NCI-H526 treated with DMSO at 0.1 percent for 48 hours (cell line): Measurements from ENCODE around the gene SLC30A5.
"Not testable (repeated sequence)": the region's sequence is repeated elsewhere in the genome, so short reads cannot be mapped to it uniquely, and the experiment has no call there.

Experiments used
- DNase-seq: peaks from one replicate; lab custom pipeline; 2025; lab: John Stamatoyannopoulos, UW

SLC30A5 gene

DNA sequence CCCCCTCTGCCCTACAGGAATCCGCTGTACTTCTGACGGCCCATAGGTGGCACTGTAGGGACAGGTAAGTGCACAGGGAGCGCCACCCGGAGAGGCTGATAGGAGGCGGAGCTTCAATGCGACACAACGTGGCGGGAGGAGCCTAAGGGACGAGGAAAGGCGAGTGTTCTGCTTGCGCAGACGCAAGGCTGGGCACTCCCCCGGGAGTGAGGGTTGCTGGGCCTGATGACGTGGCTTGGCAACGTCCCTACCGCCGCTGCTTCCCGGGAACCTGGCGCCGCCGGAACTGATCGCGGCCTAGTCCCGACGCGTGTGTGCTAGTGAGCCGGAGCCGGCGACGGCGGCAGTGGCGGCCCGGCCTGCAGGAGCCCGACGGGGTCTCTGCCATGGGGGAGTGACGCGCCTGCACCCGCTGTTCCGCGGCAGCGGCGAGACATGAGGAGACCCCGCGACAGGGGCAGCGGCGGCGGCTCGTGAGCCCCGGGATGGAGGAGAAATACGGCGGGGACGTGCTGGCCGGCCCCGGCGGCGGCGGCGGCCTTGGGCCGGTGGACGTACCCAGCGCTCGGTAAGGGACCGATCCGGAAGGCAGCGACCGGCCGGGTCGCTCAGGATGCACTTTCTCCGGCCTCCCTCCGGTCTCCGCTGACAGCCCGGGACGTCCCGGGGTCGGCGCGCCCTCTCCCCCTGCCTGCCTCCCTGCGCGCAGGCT lies at the start of gene SLC30A5:
Gene SLC30A5 (plus strand): TSS at position 244 of the 712 bp plus-strand sequence. CDS start 242 bp downstream, at position 486.
- peak; percentile 93 for DNase-seq

DNA sequence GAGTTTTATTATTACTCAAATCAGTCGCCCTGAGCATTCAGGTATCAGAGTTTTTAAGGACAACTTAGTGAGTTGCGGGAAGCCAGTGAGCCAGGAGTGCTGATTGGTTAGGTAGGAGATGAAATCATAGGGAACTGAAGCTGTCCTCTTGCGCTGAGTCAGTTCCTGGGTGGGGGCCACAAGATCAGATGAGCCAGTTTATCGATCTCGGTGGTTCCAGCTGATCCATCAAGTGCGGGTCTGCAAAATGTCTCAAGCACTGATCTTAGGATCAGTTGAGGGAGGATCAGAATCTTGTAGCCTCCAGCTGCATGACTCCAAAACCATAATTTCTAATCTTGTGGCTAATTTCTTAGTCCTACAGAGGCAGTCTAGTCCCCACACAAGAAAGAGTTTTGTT lies 48.6 kb upstream of the SLC30A5 start:
- not testable (repeated sequence) for DNase-seq

DNA sequence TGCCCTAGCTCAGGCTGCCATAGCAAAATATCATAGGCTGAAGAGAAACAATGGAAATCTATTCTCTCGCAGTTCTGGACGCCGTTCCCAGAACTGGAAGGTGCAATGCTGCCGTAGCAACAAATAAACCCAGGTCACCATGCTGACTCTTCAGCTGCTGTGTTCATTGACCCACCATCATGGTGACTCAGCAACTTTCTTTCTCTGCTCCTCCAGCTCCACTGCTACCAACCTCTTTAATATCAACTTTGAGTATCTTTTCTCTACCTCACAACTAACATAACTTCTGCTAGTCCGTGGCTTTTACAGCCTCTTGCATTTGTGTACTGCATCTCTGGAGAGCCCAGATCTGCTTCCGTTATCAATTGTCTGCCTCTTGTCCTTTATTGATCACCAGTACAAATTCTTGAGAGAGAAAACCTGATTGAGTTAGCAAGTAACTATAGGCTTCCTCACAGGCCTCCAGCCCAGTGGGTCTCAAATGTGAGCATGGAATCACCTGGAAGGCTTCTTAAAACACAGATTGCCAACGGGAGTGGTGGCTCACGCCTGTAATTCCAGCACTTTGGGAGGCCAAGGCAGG lies 47.3 kb upstream of the SLC30A5 start:
- no peak for DNase-seq

DNA sequence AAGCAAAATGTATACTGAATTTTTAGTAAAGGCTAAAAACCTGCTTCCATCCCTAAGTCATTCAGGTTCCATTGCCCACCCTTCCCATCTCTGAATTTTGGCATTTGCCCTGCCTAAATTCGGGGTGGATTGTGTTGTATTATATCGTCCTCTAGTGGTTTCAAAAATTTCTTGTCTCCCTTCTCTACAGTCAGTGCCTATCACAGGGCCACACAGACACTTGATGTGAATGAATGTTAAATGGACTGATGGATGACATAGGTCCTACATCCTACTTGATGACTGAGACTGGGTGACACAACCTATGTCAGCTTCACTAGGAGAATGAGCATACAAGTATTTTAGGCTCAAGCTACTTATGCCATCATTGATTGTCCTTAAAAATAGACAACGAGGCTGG lies 45.6 kb upstream of the SLC30A5 start:
- no peak for DNase-seq

DNA sequence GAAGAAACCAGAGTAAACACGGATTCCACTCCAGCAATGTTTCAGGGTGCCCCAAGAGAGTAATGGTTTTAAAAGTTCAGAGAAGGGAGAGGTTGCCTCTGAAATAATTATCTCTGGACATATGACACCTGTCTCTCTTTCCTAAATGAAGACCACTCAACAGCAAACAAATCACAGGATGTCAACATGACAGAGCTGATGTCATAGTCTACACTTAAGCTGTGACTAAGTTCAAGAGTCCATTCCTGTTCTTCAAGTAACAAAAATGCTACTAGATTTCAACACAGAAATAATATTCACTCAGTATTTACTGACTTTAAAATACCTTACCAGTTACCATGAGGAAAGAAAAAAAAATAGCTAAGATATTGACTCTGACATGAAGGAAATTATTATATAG lies 44.7 kb upstream of the SLC30A5 start:
- no peak for DNase-seq

DNA sequence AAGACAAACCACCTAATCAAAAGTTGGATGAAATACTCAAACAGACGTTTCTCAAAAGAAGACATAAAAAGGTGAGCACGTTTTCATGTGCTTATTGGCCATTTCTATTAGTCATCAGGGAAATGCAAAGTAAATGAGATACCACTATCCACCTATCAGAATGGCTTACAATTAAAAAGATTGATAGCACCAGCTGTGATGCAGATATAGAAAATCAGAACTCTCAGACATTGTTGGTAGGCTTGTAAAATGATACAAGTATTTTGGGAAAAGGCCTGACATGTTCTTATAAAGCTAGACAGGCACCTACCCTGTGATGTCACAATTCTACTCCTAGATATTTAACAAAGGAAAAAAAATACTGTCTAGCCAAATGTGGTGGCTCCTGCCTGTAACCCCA lies 44.0 kb upstream of the SLC30A5 start:
- no peak for DNase-seq

DNA sequence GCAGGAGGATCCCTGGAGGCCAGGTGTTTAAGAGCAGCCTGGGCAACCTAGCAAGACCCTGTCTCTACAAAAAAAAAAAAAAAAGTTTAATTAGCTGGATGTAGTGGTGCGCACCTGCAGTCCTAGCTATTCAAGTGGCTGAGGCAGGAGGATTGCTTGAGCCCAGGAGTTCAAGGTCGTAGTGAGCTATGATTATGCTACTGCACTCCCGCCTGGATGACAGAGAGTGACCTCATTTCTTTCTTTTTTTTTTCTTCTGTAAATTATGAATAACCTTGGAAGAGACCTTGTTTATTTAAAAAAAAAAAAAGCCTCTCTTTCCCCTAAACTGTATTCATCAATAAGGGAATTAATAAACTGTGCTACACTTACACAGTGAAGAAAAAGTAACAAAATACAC lies 43.6 kb upstream of the SLC30A5 start:
- DNase-seq: no peak

DNA sequence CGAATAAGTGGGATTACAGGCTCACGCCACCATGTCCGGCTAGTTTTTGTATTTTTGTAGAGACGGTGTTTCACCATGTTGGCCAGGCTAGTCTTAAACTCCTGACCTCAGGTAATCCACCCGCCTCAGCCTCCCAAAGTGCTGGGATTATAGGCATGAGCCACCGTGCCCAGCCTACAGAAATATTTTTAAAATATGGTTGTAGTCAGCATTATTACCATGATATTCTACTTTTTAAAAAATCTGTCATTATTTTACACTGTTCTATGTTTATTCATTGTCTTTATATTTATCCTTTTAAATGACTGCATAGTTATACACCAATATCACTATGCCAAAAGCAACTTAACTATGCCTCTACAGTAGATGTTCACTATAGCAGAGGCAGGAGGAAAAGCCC lies 41.6 kb upstream of the SLC30A5 start:
- DNase-seq: no peak

DNA sequence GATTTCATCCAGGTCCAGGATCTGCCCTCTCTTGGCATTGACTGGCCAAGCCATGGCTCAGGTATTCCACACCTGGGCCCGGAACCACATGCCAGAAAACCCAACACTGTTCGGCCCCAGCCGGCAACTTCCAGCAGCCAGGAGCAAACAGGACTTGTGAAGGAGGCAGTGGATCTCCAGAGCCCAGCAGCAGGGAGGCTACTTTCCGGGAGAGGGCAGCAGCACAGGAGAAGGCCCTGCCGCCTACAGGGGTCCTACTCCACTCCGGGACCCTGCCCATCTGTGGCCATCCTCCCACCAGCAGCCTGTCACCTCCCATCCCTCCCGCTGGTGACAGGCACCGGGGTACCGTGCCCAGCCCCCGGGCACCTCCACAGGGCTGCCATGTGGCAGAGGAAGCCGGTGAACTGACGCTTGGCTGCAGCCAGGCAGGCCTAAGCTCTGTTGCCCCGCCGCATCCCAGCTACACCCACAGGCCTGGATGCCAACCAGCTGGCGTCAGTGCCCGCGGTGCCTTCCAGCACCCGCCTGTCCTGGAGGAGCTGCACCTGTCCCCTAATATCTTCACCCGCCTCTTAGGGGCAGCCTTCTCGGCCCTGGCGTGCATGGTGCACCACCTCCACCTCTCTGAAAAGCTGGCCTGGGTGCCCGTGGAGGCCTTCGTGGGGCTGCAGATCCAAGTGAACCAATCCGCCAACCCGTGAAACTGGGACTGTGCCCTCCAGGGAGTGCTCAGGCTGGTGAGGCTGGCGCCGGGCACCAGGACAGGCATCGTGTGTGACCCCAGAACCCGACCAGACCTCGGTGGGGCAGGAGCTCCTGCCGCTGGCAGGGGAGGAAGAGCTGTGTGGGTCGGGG lies 18.9 kb upstream of the SLC30A5 start:
- no peak for DNase-seq

DNA sequence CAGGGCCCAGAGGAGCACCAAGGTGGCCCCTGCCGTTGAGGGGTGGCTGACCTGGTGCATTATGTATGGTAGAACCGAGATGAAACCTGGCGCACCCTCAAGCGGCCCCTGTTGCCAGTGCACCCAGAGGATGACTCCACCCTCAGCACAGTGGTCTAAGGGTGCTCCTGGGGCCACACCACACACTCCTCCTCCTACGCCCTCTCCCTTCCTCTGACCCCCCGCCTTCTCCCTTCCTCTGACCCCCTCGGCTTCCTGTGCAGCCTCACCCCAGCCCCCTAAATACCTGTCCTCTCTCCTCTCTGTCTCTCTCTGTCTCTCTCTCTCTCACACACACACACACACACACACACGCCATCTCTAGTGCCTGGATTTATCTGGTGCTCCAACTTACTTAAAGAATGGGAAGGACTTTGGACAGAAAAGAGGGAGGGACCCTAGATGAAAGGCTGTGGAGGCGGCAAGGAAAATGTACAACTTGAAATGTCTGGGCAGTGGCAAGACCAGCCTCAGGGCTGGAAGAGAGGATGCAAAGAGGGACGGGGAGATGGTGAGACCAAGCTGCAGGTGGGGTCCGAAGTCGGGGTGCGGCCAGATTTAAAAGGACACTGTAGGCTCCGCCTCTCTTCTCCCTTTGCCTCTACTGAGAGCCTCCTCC lies 18.2 kb upstream of the SLC30A5 start:
- no peak for DNase-seq

DNA sequence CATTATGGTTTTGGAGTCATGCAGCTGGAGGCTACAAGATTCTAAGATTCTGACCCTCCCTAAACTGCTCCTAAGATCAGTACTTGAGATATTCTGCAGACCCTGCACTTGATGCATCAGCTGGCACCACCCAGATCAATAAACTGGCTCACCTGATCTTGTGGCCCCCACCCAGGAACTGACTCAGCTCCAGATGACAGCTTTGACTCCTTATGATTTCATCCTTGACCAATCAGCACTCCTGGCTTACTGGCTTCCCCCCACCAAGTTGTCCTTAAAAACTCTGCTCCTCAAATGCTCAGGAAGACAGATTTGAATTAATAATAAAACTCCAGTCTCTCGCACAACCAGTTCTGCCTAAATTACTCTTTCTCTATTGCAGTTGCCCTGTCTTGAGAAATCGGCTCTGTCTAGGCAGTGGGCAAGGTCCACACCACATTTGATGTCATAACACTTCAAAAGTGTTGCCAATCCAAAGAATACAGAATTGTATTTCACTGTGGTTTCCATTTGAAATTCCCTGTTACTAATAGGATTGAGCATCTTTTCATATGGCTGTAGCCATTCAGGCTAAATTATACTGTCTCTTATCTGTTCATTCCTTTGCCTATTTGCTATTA lies 14.8 kb upstream of the SLC30A5 start:
- DNase-seq: no peak

DNA sequence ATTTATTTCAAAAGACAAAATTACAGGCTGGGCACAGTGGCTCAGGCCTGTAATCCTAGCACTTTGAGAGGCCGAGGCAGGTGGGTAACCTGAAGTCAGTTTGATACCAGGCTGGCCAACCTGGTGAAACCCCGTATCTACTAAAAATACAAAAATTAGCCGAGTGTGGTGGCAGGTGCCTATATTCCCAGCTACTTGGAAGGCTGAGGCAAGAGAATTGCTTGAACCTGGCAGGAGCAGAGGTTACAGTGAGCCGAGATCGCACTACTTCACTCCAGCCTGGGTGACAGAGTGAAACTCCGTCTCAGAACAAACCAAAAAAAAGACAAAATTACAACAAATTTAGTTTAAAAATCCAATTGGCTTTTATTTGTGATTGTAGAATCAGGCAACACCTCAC lies 14.3 kb upstream of the SLC30A5 start:
- no peak for DNase-seq

DNA sequence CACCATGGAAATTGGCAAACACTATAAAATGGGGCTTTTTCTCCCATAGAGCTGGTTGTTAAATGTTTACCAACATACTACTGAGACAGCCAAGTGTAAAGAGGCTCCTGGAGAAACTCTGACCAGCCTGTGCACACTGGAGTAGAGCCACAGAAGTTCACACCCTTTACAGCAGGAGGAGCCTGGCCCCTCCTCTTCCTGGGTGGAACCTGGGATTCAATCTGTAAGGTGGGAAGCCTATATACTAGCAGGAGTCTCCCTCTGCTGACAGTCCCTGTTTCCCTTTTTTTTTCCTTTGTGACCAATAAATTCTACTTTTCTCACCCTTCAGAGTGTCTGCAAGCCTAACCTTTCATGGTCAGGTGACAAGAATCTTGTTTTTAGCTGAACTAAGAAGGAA lies 10.4 kb upstream of the SLC30A5 start:
- no peak for DNase-seq

DNA sequence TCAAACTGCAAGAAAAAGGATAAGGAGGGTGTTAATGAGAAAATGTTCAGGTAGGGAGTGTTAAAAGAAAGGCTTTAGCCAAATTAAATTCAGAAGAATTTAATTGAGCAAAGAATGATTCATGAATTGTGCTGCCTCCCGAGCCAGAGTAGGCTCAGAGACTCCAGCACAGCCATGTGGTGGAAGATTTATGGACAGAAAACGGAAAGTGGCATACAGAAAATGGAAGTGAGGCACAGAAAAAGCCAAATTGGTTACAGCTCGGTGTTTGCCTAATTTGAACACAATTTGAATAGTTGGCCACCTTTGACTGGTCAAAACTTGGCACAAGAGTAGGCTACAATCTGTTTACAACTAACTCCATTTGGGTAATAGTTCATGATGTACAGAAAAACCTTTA lies 9.6 kb upstream of the SLC30A5 start:
- no peak for DNase-seq

DNA sequence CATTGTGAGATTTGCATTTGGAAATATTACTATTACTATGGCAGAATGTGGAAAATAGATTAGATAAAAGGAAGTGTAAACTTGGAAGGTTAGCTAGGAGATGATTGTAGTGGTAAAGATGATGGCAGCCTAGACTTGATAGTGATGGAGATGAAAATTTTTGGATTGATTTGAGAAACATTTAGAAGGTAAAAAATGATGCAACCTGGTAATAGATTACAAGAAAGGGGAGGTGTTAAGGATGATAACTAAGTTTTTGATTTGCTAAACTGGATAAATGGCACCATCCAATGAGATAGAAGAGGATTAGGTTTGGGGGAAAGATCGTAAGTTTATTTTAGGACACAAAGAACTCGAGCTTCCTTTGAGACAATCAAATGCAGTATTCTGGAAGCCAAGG lies 8.9 kb upstream of the SLC30A5 start:
- no peak for DNase-seq

DNA sequence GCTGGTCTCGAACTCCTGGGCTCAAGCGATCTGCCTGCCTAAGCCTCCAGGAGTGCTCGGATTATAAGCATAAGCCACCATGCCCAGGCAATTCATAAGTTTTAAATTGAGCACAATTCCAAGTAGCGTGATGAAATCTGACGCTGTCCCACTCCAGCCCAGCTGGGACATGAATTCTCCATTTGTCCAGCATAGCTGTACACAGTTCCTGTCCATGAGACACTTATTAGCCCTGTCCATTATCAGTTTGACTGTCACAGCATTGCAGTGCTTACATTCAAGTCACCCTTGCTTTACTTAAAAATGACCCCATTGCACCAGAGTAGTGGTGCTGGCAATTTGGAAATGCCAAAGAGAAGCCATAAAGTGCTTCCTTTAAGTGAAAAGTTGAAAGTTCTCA lies 7.6 kb upstream of the SLC30A5 start:
- DNase-seq: no peak

DNA sequence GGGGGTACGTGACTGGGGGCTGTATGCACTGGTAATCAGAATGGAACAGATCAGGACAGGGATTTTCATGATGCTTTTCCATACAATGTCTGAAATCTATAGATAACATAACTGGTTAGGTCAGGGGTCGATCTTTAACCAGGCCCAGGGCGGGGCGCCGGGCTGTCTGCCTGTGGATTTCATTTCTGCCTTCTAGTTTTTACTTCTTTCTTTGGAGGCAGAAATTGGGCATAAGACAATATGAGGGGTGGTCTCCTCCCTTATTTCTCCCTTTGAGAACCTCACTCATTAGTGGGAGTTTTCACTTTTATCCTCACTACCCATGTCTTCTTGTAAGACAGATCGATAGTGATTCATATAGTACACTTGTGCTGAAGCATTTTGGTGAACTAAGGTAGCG lies 5.8 kb upstream of the SLC30A5 start:
- not testable (repeated sequence) for DNase-seq

DNA sequence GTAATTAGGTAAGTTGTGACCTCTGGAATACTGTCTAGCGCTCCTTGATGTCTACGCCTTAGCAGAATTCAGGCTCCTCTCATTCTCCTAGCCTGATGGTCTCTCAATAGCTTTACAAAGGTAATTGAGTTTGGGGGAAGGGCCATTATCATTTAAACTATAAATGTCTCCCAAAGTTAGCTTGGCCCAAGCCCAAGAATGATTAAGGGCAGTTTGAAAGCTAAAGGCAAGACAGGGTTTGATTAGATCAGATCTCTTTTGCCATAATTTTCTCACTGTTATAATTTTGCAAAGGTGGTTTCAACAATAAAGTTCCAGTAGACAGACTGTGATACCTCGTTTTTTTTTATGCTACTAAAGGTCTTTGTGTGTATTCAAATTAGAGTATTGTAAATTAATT lies 3.7 kb upstream of the SLC30A5 start:
- DNase-seq: no peak

DNA sequence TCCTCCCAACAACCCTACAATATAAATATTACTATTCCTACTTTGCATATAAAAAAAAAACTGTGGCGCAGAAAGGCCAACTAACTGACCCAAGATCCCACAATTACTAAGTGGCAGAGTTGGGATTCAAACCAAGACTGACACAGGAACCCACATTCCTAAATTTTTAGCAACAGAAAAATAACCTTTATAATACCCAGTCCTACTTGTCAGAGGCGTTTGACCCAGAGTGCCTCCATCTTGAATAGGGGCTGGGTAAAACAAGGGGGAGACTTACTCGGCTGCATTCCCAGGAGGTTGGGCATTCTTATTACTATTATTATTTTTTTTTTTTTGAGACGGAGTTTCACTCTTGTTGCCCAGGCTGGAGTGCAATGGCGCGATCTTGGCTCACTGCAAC lies 2.0 kb upstream of the SLC30A5 start:
- DNase-seq: no peak

DNA sequence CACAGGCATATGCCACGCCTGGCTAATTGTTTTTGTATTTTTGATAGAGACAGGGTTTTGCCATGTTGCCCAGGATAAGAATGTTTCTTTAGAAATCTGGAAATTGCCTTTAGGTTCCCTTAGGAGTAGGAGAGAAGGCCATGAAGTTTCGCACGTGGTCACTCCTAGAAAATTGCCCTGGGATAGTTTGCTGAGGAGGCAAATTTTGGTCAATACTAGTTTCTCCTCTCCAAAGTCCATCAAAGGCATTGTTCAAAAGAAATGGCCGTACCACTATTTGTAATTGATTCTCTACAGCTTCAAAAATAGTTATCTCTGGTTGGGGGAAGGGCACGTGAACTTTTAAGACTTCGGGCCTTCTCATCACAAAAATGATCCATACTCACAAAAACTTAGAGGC lies 845 bp upstream of the SLC30A5 start:
- no peak for DNase-seq

DNA sequence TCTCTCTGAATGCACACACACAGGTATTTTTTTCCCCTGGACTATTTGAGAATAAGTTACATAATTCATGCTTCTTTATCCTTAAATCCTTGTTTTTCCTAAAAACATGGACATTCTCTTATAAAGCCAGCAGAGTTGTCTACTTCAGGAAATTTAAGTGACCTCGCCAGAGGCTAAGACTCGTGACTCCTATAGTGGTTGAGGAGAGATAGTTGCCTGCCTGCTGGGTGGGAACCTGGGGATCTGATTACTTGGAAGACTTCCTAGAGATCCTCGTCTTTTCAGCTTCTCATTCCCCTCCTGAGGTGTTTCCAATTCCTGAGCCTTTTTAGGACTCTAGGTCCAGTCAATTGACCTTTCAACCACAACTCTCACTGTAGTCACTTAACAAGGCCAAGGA lies 5.5 kb downstream of the SLC30A5 start:
- no peak for DNase-seq

DNA sequence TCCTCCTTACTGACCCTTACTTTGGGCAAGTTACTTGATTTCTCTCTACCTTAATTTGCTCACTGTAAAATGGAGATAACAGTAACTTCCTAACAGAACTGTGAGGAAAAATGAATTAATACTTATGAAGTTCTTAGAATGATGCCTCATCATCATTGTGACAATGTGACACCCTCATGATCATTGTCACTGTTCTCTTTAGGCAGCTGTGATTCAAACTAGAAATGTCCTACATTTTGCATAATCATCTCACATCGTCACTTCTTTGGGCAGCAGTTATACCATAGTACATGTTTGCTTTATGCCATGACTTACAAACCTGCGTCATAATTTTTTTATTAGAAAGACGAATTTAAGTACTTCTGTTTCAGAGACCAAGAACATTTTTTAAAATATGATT lies 9.7 kb downstream of the SLC30A5 start:
- DNase-seq: no peak
